ENCODE results near the gene NELL1. TPM values are rescaled to one million over a fixed set of nuclear protein-coding genes. Genes with fewer than 3 reads are reported as not detected.

NELL1 gene
- total RNA-seq, 1 experiment from 2014 or later = 0.22 TPM

GRCh38 chr11:21470521-21470920 is 801.1 kb downstream of the NELL1 start:
- Histone ChIP-seq H3K27ac (ENCODE audit: insufficient read length, low read depth, low read length) (no peak overlapping the region), H3K23ac (ENCODE audit: insufficient read length, low read depth, low read length) (no peak overlapping the region), H4K8ac (replicated peaks; ENCODE audit: insufficient read length, low read depth, low read length) (no peak overlapping the region), H3K4me1 (ENCODE audit: insufficient read depth, low read length) (0 out of 2 replicates have a peak, but pooled peaks cover 3% of the 10 kb centered on the region), H3K9me3 (ENCODE audit: control insufficient read depth, low read depth, low read length) (no peaks in the 10 kb centered on the region), H3K79me1 (ENCODE audit: insufficient read depth, low read depth, low read length, poor library complexity, severe bottlenecking) (no peaks in the 10 kb centered on the region), H3K4ac (ENCODE audit: low read depth, low read length) (no peak overlapping the region), H2AK5ac (ENCODE audit: insufficient read length, low read length) (no peak overlapping the region), H2BK12ac (ENCODE audit: insufficient read length, low read depth, low read length) (no peak overlapping the region), H3K4me2 (ENCODE audit: insufficient read depth, insufficient read length, low read length) (no peak overlapping the region), H2BK15ac (ENCODE audit: low read depth, low read length) (no peak overlapping the region), H2BK120ac (ENCODE audit: low read depth, low read length, poor library complexity, severe bottlenecking) (no peak overlapping the region), H2BK5ac (ENCODE audit: insufficient read length, low read length) (no peak overlapping the region), H3T11ph (ENCODE audit: low read length) (no peak overlapping the region), H4K91ac (ENCODE audit: insufficient read length, low read depth, low read length) (no peak overlapping the region), H3K9ac (ENCODE audit: extremely low read depth, insufficient read length, low read length) (no peak overlapping the region), H3K18ac (ENCODE audit: insufficient read length, low read depth, low read length) (no peak overlapping the region), H2AFZ (ENCODE audit: low read length) (no peak overlapping the region), H3K27me3 (ENCODE audit: insufficient read depth, low read length) (no peaks in the 10 kb centered on the region), H3K56ac (ENCODE audit: insufficient read length, low read depth, low read length) (no peak overlapping the region), H4K20me1 (ENCODE audit: control insufficient read depth, insufficient read depth, insufficient read length) (no peaks in the 10 kb centered on the region), H3K23me2 (ENCODE audit: insufficient read length, low read depth, low read length, poor library complexity, severe bottlenecking) (no peaks in the 10 kb centered on the region), H4K5ac (ENCODE audit: insufficient read length, low read depth, low read length) (no peak overlapping the region), H2BK20ac (ENCODE audit: low read depth, low read length, poor library complexity, severe bottlenecking) (no peak overlapping the region), H3K79me2 (ENCODE audit: insufficient read depth, low read length) (no peaks in the 10 kb centered on the region), H3K14ac (ENCODE audit: insufficient read depth, low read length) (no peak overlapping the region)
- no peak overlapping the region for H3K4me3 Mint-ChIP-seq
- H3K36me3 Mint-ChIP-seq (ENCODE audit: insufficient read depth in 1 of 3, low read depth in 3 of 3) = no peaks in the 10 kb centered on the region; a peak in 1 of 7 replicates
- H3K27ac Mint-ChIP-seq = no peak overlapping the region
- no peaks in the 10 kb centered on the region for H3K9me3 Mint-ChIP-seq
- TF ChIP-seq, protein P1, sequence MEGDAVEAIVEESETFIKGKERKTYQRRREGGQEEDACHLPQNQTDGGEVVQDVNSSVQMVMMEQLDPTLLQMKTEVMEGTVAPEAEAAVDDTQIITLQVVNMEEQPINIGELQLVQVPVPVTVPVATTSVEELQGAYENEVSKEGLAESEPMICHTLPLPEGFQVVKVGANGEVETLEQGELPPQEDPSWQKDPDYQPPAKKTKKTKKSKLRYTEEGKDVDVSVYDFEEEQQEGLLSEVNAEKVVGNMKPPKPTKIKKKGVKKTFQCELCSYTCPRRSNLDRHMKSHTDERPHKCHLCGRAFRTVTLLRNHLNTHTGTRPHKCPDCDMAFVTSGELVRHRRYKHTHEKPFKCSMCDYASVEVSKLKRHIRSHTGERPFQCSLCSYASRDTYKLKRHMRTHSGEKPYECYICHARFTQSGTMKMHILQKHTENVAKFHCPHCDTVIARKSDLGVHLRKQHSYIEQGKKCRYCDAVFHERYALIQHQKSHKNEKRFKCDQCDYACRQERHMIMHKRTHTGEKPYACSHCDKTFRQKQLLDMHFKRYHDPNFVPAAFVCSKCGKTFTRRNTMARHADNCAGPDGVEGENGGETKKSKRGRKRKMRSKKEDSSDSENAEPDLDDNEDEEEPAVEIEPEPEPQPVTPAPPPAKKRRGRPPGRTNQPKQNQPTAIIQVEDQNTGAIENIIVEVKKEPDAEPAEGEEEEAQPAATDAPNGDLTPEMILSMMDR (conservative IDR thresholded peaks at IDR 0.05) = no peak
- no peaks in the 10 kb centered on the region for H3K27me3 Mint-ChIP-seq (ENCODE audit: low read depth)
- DNase-seq = no peak
- H3K4me1 Mint-ChIP-seq = peaks cover 10 to 14% of the 10 kb centered on the region in 2 experiments

Measured in H9 (cell line).